HepG2 (cell line): ENCODE results near the gene UBQLN4. TPM values are rescaled to one million over a fixed set of nuclear protein-coding genes. Genes with fewer than 3 reads are reported as not detected.
"Not testable (repeated sequence)": the region's sequence is repeated elsewhere in the genome, so short reads cannot be mapped to it uniquely, and the experiment has no call there.

Source experiments
- ATAC-seq: fragments of 200-7000 bp; cut with Tn5 transposase; 3 replicates; pipeline ENCODE4 v1.9.1; 2020; ENCODE audit warnings: mild to moderate bottlenecking, moderate library complexity
- BruUV-seq: library from RNA; stranded (reverse); fragments of 400-500 nt; replicated peaks from 2 replicates; lab custom pipeline; 2021; lab: Mats Ljungman, UMichigan
- CTCF ChIA-PET: fragments of 300-600 bp; formaldehyde crosslinking; extraction: SDS; loops from one replicate; lab custom pipeline; 2021; ENCODE audit warnings: low total read pairs, inconsistent platforms, low intra/inter-chr PET ratio; lab: Yijun Ruan, JAX
- POLR2A ChIA-PET: fragments of 350-600 bp; sonication (Branson Sonifier 250); formaldehyde crosslinking; loops from one replicate; lab custom pipeline; 2020; ENCODE audit warnings: antibody characterized with exemption, inconsistent platforms; lab: Yijun Ruan, JAX
- DNase-seq: peaks from one replicate; pipeline ENCODE4 v3.0.0-alpha.2; 2015; ENCODE audit warnings: low spot score
- FAIRE-seq: peaks from 3 replicates; lab custom pipeline; 2011; peaks lifted over from hg19 to GRCh38; lab: Jason Lieb, UNC
- H2AFZ ChIP-seq: one replicate; pipeline ENCODE4 v1.6.1; 2011; ENCODE audit warnings: low read length, inconsistent platforms
- H3K27ac ChIP-seq: fragments of 300-600 bp; 3 replicates; pipeline ENCODE4 v1.8.0; 2011; ENCODE audit warnings: mixed run types, mild to moderate bottlenecking, mixed read lengths, low read length, inconsistent platforms; ENCODE audit not compliant: insufficient read depth; ENCODE audit errors: extremely low read length
- H3K27me3 ChIP-seq, 2 experiments: fragments of 200-600 bp in 1 of 2; 2 replicates in 1 of 2; 3 replicates in 1 of 2; pipeline versions ENCODE4 v1.6.0 to v1.8.0; 2011; ENCODE audit warnings: low read length in 2 of 2, mild to moderate bottlenecking in 2 of 2, moderate library complexity in 2 of 2, inconsistent platforms in 1 of 2; ENCODE audit not compliant: insufficient read depth in 2 of 2, control insufficient read depth in 1 of 2
- H3K36me3 ChIP-seq, 2 experiments: fragments of 200-600 bp in 1 of 2; replicated peaks in 1 of 2; 2 replicates in 1 of 2; 3 replicates in 1 of 2; pipeline versions ENCODE4 v1.5.1 to v1.8.0; 2011; ENCODE audit warnings: low read length in 2 of 2, inconsistent platforms in 1 of 2; ENCODE audit not compliant: insufficient read depth in 2 of 2, control insufficient read depth in 1 of 2
- H3K4me1 ChIP-seq: 2 replicates; pipeline ENCODE4 v1.5.1; 2012; ENCODE audit warnings: low read length, inconsistent platforms; ENCODE audit not compliant: insufficient read depth
- H3K4me2 ChIP-seq: 2 replicates; pipeline ENCODE4 v1.6.0; 2011; ENCODE audit warnings: low read depth, low read length, inconsistent platforms
- H3K4me3 ChIP-seq, 3 experiments: fragments of 200-600 bp in 1 of 3; sonication (generic), shearing (Covaris generic) in 1 of 3; replicated peaks in 1 of 3; 2 replicates each; pipeline ENCODE4 v1.5.1; 2011 to 2016; ENCODE audit warnings: low read length in 3 of 3, inconsistent platforms in 2 of 3, low read depth in 2 of 3, mild to moderate bottlenecking in 2 of 3, control low read depth in 1 of 3, mixed read lengths in 1 of 3; ENCODE audit not compliant: insufficient read depth in 1 of 3
- H3K79me2 ChIP-seq: one replicate; pipeline ENCODE4 v1.6.1; 2011; ENCODE audit warnings: low read length, inconsistent platforms; ENCODE audit not compliant: insufficient read depth
- H3K9ac ChIP-seq: 2 replicates; pipeline ENCODE4 v1.6.0; 2011; ENCODE audit warnings: mild to moderate bottlenecking, low read depth, low read length, inconsistent platforms; ENCODE audit not compliant: insufficient read depth
- H3K9me3 ChIP-seq: 2 replicates; pipeline ENCODE4 v1.5.1; 2012; ENCODE audit warnings: mild to moderate bottlenecking, low read length
- H4K20me1 ChIP-seq: 2 replicates; pipeline ENCODE4 v1.6.0; 2011; ENCODE audit warnings: inconsistent platforms, mild to moderate bottlenecking, low read length, moderate library complexity; ENCODE audit not compliant: insufficient read depth
- SP4 ChIP-seq: sonication (generic); formaldehyde crosslinking; IDR thresholded peaks from 2 replicates; pipeline ENCODE4 v1.8.1; 2023; ENCODE audit warnings: mild to moderate bottlenecking, missing genetic modification reagents
- ZFP82 ChIP-seq: sonication (generic); formaldehyde crosslinking; IDR thresholded peaks from 2 replicates; pipeline ENCODE4 v1.5.1; 2020; ENCODE audit warnings: mild to moderate bottlenecking, missing genetic modification reagents, borderline replicate concordance
- ZNF589 ChIP-seq: sonication (generic); formaldehyde crosslinking; conservative IDR thresholded peaks from 2 replicates; pipeline ENCODE4 v1.8.0; 2022; ENCODE audit warnings: mild to moderate bottlenecking, moderate library complexity, missing genetic modification reagents
- ZNF761 ChIP-seq: sonication (generic); formaldehyde crosslinking; conservative IDR thresholded peaks from 2 replicates; pipeline ENCODE4 v1.4.0; 2020; ENCODE audit warnings: mild to moderate bottlenecking, missing genetic modification reagents
- WGBS: methylation state at CpG from one replicate; pipeline ENCODE4 v1.1.6; 2017; ENCODE audit warnings: low lambda C conversion rate; 5-methylcytosine and 5-hydroxymethylcytosine counted together
- in situ Hi-C: cut with HindIII; loops from 2 replicates; pipeline ENCODE4 v1.10.0; 2017; ENCODE audit warnings: low pct_unique_long_range_greater_than_20kb; ENCODE audit not compliant: extremely low pct_ligation_motif_present
- intact Hi-C: fragments of 100-400 bp; cut with micrococcal nuclease; formaldehyde crosslinking; loops from one replicate; pipeline ENCODE4 v1.10.0; 2022; ENCODE audit not compliant: unreplicated experiment
- polyA plus RNA-seq, 8 experiments: library from polyadenylated mRNA; depleted of rRNA in 3 of 8; stranded (reverse) in 7 of 8; unstranded in 1 of 8; fragments of >200 nt; fragmentation: Illumina TruSeq in 4 of 8; extraction: Trizol in 4 of 8; gene quantifications; 2 replicates each; pipeline versions ENCODE4 v1.2.1 to v1.2.3, GENCODE V29; 2011 to 2016; ENCODE audit warnings: low read depth in 4 of 8, missing spikeins in 1 of 8, mixed read lengths in 1 of 8; ENCODE audit not compliant: insufficient read depth in 1 of 8
- total RNA-seq, 5 experiments: library from RNA; depleted of rRNA; stranded (reverse); fragments of >200 nt; fragmentation: Illumina TruSeq; extraction: Trizol; gene quantifications; 2 replicates each; pipeline ENCODE4 v1.2.3, GENCODE V29; 2016; ENCODE audit warnings: low read depth in 1 of 5
- TF ChIP-seq, protein P1 (sequence below): IDR thresholded peaks from 2 replicates; pipeline ENCODE4 v1.6.1; 2016; ENCODE audit warnings: missing compliant biosample characterization, missing genetic modification reagents, borderline replicate concordance
- TF ChIP-seq, protein P2 (sequence below): sonication (generic); formaldehyde crosslinking; IDR thresholded peaks from 2 replicates; pipeline ENCODE4 v1.5.1; 2020; ENCODE audit warnings: missing genetic modification reagents, mild to moderate bottlenecking, borderline replicate concordance

The UBQLN4 gene
- total and polyA plus RNA-seq, 2 of the 13 experiments (the other 11 are each of a cell fraction or from before 2014, with no cell fraction given), result 31.5 to 39.8 TPM

DNA sequence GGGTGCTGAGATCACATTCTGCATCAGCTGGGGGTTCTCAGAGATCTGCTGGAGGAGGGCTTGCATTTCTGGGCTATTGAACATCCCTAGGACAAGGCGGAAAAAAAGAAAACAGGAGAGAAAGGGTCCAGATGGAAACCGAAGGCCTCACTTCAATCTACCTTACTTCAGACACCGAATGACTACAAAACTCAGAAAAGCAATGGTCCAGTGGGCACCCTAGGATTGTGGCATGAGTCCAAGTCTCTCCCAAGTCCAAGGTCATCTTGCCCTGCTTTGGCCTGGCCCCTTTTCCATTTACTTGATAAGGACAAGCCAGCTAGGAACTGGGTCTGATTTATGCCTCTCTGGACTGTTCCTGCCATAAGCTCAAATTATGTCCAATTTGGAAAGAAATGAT lies 10.8 kb downstream of the UBQLN4 start (continued):
- TF ChIP-seq, protein P1, sequence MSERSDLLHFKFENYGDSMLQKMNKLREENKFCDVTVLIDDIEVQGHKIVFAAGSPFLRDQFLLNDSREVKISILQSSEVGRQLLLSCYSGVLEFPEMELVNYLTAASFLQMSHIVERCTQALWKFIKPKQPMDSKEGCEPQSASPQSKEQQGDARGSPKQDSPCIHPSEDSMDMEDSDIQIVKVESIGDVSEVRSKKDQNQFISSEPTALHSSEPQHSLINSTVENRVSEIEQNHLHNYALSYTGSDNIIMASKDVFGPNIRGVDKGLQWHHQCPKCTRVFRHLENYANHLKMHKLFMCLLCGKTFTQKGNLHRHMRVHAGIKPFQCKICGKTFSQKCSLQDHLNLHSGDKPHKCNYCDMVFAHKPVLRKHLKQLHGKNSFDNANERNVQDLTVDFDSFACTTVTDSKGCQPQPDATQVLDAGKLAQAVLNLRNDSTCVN (CRISPR knock-in tag), result no peak
- no peak for TF ChIP-seq SP4 (CRISPR knock-in tag)
- no peak for TF ChIP-seq ZNF589 (CRISPR knock-in tag)
- TF ChIP-seq ZFP82 (CRISPR knock-in tag), result no peak
- no peak for TF ChIP-seq ZNF761 (CRISPR knock-in tag)

GRCh38 chr1:156034991-156035390 lies 18.6 kb downstream of the UBQLN4 start:
- 97% methylated on average over 4 of the region's 4 CpGs for WGBS
- POLR2A ChIA-PET, H3K4me3 ChIP-seq: not testable (repeated sequence)

DNA sequence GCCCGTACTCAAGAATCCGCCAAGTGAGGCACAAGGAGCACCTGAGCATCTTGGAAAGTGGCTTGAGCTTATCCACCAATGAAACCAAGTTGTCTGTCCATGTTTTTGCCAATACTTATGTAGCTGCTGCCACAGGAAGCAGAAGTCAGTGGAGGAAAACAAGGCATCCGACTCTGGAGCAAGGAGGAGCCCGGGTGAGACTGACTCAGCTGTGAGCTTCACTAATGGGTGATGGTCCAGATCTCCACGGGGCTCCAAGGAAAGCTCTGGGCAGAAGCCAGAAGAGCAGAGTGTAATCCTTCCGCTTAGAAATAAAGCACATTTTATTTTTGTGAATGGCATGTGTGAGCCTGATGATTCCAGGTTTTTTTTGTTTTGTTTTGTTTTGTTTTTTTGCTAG lies 20.6 kb downstream of the UBQLN4 start:
- BruUV-seq, result no TSS peak
- Histone ChIP-seq H4K20me1 (no peaks in the 10 kb centered on the region), H2AFZ (no peak overlapping the region), H3K79me2 (no peaks in the 10 kb centered on the region), H3K4me3 (no peak overlapping the region), H3K4me2 (no peak overlapping the region), H3K36me3 (peaks cover 2 to 7% of the 10 kb centered on the region in 2 experiments; a peak in 3 of 5 replicates), H3K27me3 (no peaks in the 10 kb centered on the region), H3K9me3 (no peaks in the 10 kb centered on the region), H3K4me1 (no peaks in the 10 kb centered on the region), H3K9ac (no peak overlapping the region), H3K27ac (no peak overlapping the region)
- DNase-seq, result no peak
- CTCF ChIA-PET, result no interaction called here
- no peak for FAIRE-seq
- TF ChIP-seq, protein P2, sequence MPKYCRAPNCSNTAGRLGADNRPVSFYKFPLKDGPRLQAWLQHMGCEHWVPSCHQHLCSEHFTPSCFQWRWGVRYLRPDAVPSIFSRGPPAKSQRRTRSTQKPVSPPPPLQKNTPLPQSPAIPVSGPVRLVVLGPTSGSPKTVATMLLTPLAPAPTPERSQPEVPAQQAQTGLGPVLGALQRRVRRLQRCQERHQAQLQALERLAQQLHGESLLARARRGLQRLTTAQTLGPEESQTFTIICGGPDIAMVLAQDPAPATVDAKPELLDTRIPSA (CRISPR knock-in tag), result no peak
- no peak for ATAC-seq
- in situ Hi-C loops (no loop called here), intact Hi-C loops (no loop called here)
- POLR2A ChIA-PET, result no interaction called here
- 75% methylated on average over 6 of the region's 6 CpGs for WGBS

More at GRCh38 chr1:156034991-156035390, 18.6 kb downstream of the UBQLN4 start:
- intact Hi-C loops, H3K79me2 ChIP-seq, H3K9ac ChIP-seq, H3K4me2 ChIP-seq, H4K20me1 ChIP-seq, BruUV-seq, H2AFZ ChIP-seq, DNase-seq, ATAC-seq, in situ Hi-C loops, FAIRE-seq, CTCF ChIA-PET, H3K4me1 ChIP-seq, H3K27me3 ChIP-seq, H3K9me3 ChIP-seq, H3K27ac ChIP-seq: not testable (repeated sequence)
- H3K36me3 ChIP-seq, result peaks cover 2 to 10% of the 10 kb centered on the region in 2 experiments; a peak in 3 of 5 replicates
